Uterus (tissue), 4 donors: ENCODE data around the gene VPS54. TPM values are rescaled to one million over a fixed set of nuclear protein-coding genes. Genes with fewer than 3 reads are reported as not detected.
"Not testable (repeated sequence)": the region's sequence is repeated elsewhere in the genome, so short reads cannot be mapped to it uniquely, and the experiment has no call there.

Source experiments
- DNase-seq, 2 donors: peaks; one replicate each; pipeline ENCODE4 v3.0.0-alpha.2; 2019 to 2020
- H3K27ac ChIP-seq, 2 donors: fragments of 200-600 bp; sonication (generic); 1 replicate in 1 of 2; 2 replicates in 1 of 2; pipeline ENCODE4 v1.5.1; 2016 to 2018
- H3K27me3 ChIP-seq, 2 donors: fragments of 200-600 bp; sonication (generic); one replicate each; pipeline ENCODE4 v1.5.1; 2018 to 2019; ENCODE audit warnings: control low read depth in 1 of 2
- H3K36me3 ChIP-seq, 2 donors: fragments of 200-600 bp; sonication (generic); one replicate each; pipeline ENCODE4 v1.5.1; 2019; ENCODE audit warnings: control low read depth in 1 of 2
- H3K4me1 ChIP-seq, 2 donors: fragments of 200-600 bp; sonication (generic); one replicate each; pipeline ENCODE4 v1.5.1; 2018 to 2019; ENCODE audit warnings: control low read depth in 1 of 2
- H3K4me3 ChIP-seq, 2 donors: fragments of 200-600 bp; sonication (generic); 1 replicate in 1 of 2; 2 replicates in 1 of 2; pipeline ENCODE4 v1.5.1; 2018 to 2019; ENCODE audit warnings: mild to moderate bottlenecking in 1 of 2
- H3K9me3 ChIP-seq, 2 donors: fragments of 200-600 bp; sonication (generic); one replicate each; pipeline ENCODE4 v1.5.1; 2019; ENCODE audit warnings: control low read depth in 1 of 2
- CTCF ChIP-seq, 4 experiments: fragments of 200-600 bp in 2 of 4; fragments of 450-650 bp in 2 of 4; sonication (generic) in 2 of 4; IDR thresholded peaks; one replicate each; pipeline ENCODE4 v1.5.1; 2016 to 2019; ENCODE audit warnings: antibody characterized with exemption in 4 of 4, mild to moderate bottlenecking in 2 of 4, moderate library complexity in 1 of 4
- POLR2A ChIP-seq, 2 donors: fragments of 450-650 bp; IDR thresholded peaks; one replicate each; pipeline ENCODE4 v1.6.1; 2016; ENCODE audit warnings: antibody characterized with exemption in 2 of 2, mild to moderate bottlenecking in 1 of 2, moderate library complexity in 1 of 2
- intact Hi-C: fragments of 100-400 bp; cut with DNase I; formaldehyde crosslinking; loops from one replicate; pipeline ENCODE4 v1.15.1; 2023; ENCODE audit warnings: low total_unique reads
- total RNA-seq, 4 donors: library from RNA; depleted of rRNA in 3 of 4; stranded (reverse); fragments of >200 nt in 3 of 4; gene quantifications; one replicate each; pipeline versions ENCODE4 v1.1.0 to v1.2.4, GENCODE V29; 2014 to 2023
- donor health status: DM: yes; HTN: yes; CAD: no.

Gene VPS54
- total RNA-seq, 4 donors from 2014 or later: 32.1 to 55.2 (median 39.8) TPM

- Histone ChIP-seq H3K27me3 (no peaks in the 10 kb centered on the region), H3K4me1 (peaks cover 0 to 13% of the 10 kb centered on the region in 2 donors), H3K27ac (peak overlapping the region in 1 of 2 donors; percentile 43), H3K9me3 (no peaks in the 10 kb centered on the region), H3K36me3 (no peaks in the 10 kb centered on the region), H3K4me3 (no peak overlapping the region)
- DNase-seq: no peak
- intact Hi-C loops: loop anchor here (10.0 kb wide), 1 partner anchor 155 kb away; no protein-coding TSS in a partner anchor
- TF ChIP-seq POLR2A (IDR thresholded peaks at IDR 0.05) (no peak), CTCF (IDR thresholded peaks at IDR 0.05) (no peak)
Measured at GRCh38 chr2:63850204-63850571, 169.0 kb downstream of the VPS54 start.

GRCh38 chr2:63849381-63850203 is 169.6 kb downstream of the VPS54 start:
- TF ChIP-seq POLR2A (IDR thresholded peaks at IDR 0.05): no peak
- no peak for TF ChIP-seq CTCF (IDR thresholded peaks at IDR 0.05)
- intact Hi-C loops: loop anchor here (10.0 kb wide), 1 partner anchor 155 kb away; no protein-coding TSS in a partner anchor
- Histone ChIP-seq H3K4me3 (no peak overlapping the region), H3K27ac (peak overlapping the region in 1 of 2 donors; percentile 43), H3K36me3 (no peaks in the 10 kb centered on the region), H3K27me3 (no peaks in the 10 kb centered on the region), H3K9me3 (no peaks in the 10 kb centered on the region), H3K4me1 (peaks cover 0 to 13% of the 10 kb centered on the region in 2 donors)
- DNase-seq: no peak

- intact Hi-C loops, H3K36me3 ChIP-seq, H3K9me3 ChIP-seq, H3K27me3 ChIP-seq, H3K27ac ChIP-seq, H3K4me3 ChIP-seq, DNase-seq: not testable (repeated sequence)
- peaks cover 0 to 13% of the 10 kb centered on the region in 2 donors for H3K4me1 ChIP-seq
Measured at GRCh38 chr2:63847571-63847970, 171.7 kb downstream of the VPS54 start.

- no peaks in the 10 kb centered on the region for H3K36me3 ChIP-seq
- no peak for DNase-seq
- TF ChIP-seq POLR2A (IDR thresholded peaks at IDR 0.05) (no peak), CTCF (IDR thresholded peaks at IDR 0.05) (no peak)
- intact Hi-C loops: no loop called here
- H3K9me3 ChIP-seq: no peaks in the 10 kb centered on the region
- no peaks in the 10 kb centered on the region for H3K27me3 ChIP-seq
- no peak overlapping the region for H3K4me3 ChIP-seq
- peak overlapping the region in 1 of 2 donors; percentile 56 for H3K27ac ChIP-seq
- H3K4me1 ChIP-seq: peaks cover 0 to 13% of the 10 kb centered on the region in 2 donors
Measured at GRCh38 chr2:63846487-63846886, 172.7 kb downstream of the VPS54 start.

DNA sequence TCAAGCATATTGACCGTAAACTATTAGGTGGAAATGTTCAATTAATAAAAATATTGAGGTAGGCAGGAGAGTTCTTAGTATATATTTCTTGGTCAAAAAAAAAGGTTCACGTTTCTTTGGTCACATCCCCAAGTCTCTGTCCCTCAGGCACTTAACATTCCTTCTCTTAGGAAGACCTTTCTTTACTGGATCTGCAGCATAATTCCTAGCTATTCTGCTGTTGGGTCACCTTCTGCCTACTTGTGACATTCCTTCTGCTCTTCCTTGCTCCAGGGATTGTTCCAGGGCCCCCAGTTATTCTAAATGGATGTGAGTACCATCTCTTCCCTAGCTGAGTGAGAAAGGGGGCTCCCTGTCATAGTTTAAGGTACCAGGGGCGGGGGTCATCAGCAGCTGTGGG is 173.4 kb downstream of the VPS54 start:
- Histone ChIP-seq H3K27ac (peak overlapping the region in 1 of 2 donors; percentile 56), H3K27me3 (no peaks in the 10 kb centered on the region), H3K9me3 (no peaks in the 10 kb centered on the region), H3K4me3 (no peak overlapping the region), H3K36me3 (no peaks in the 10 kb centered on the region), H3K4me1 (peaks cover 0 to 13% of the 10 kb centered on the region in 2 donors)
- intact Hi-C loops: no loop called here
- TF ChIP-seq POLR2A (IDR thresholded peaks at IDR 0.05) (no peak), CTCF (IDR thresholded peaks at IDR 0.05) (no peak)
- no peak for DNase-seq
